Body of pancreas (tissue), 4 donors: ENCODE measurements around the gene SRRD.

Source experiments
- POLR2A ChIP-seq, 3 donors: fragments of 450-650 bp; IDR thresholded peaks; one replicate each; pipeline ENCODE4 v1.6.1; 2016; ENCODE audit warnings: antibody characterized with exemption in 3 of 3, mild to moderate bottlenecking in 2 of 3
- TF ChIP-seq, protein P1 (sequence below), 7 experiments: fragments of 450-650 bp in 4 of 7; fragments of 200-600 bp in 3 of 7; sonication (generic) in 3 of 7; IDR thresholded peaks; one replicate each; pipeline ENCODE4 v1.5.1; 2016 to 2019; ENCODE audit warnings: antibody characterized with exemption in 7 of 7

DNA sequence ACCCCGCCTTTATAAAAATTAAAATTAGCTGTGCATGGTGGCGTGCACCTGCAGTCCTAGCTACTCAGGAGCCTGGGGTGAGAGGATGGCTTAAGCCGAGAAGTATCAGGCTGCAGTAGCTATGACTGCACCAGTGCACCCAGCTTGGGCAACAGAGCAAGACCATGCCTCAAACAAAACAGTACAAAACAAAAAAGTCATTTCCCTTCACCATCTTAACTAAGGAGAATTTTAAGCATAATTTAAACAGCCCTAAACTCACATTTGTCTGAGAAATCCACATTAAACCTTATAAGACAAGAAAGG lies 51.9 kb downstream of the SRRD start:
- TF ChIP-seq, protein P1, sequence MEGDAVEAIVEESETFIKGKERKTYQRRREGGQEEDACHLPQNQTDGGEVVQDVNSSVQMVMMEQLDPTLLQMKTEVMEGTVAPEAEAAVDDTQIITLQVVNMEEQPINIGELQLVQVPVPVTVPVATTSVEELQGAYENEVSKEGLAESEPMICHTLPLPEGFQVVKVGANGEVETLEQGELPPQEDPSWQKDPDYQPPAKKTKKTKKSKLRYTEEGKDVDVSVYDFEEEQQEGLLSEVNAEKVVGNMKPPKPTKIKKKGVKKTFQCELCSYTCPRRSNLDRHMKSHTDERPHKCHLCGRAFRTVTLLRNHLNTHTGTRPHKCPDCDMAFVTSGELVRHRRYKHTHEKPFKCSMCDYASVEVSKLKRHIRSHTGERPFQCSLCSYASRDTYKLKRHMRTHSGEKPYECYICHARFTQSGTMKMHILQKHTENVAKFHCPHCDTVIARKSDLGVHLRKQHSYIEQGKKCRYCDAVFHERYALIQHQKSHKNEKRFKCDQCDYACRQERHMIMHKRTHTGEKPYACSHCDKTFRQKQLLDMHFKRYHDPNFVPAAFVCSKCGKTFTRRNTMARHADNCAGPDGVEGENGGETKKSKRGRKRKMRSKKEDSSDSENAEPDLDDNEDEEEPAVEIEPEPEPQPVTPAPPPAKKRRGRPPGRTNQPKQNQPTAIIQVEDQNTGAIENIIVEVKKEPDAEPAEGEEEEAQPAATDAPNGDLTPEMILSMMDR (IDR thresholded peaks at IDR 0.05), result no peak
- TF ChIP-seq POLR2A (IDR thresholded peaks at IDR 0.05), result no peak
